ENCODE data around the gene ATG9B.

DNA sequence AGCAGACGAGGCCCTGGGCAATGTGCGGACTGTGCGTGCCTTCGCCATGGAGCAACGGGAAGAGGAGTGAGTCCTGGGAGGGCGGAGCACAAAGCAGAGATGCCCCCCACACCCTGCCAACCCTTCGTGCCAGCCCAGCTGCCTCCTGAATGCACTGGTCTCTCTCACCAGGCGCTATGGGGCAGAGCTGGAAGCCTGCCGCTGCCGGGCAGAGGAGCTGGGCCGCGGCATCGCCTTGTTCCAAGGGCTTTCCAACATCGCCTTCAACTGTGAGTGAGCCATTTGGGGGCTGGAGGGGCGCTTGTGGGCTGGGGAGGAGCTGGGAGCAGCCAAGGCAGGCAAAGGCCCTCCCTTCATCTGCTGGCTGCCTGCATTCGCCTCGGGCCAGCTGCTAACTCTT, 11.6 kb upstream of the ATG9B start:
- TF ChIP-seq POLR2A (IDR thresholded peaks at IDR 0.05; ENCODE audit: low read depth, low read length): no peak
- TF ChIP-seq POLR2AphosphoS5 (IDR thresholded peaks at IDR 0.05; ENCODE audit: low read depth, low read length): no peak
- TF ChIP-seq TAF1 (IDR thresholded peaks at IDR 0.05; ENCODE audit: low read depth, low read length): no peak
- no peak for TF ChIP-seq PAX5 (IDR thresholded peaks at IDR 0.05; ENCODE audit: insufficient read depth, low read length, severe bottlenecking)
- TF ChIP-seq POU2F2 (IDR thresholded peaks at IDR 0.05; ENCODE audit: low read depth, low read length): no peak
